ENCODE results near the gene NAA80. TPM values are rescaled to one million over a fixed set of nuclear protein-coding genes. Genes with fewer than 3 reads are reported as not detected.

NAA80 gene
- total and polyA plus RNA-seq, 2 of the 13 experiments (the other 11 are each of a cell fraction or from before 2014, with no cell fraction given), result 3.4 to 8.7 TPM

GRCh38 chr3:50260942-50261441, 38.2 kb downstream of the NAA80 start:
- DNase-seq (ENCODE audit: low spot score), result no peak
- Histone ChIP-seq H3K27ac (ENCODE audit: extremely low read length, insufficient read depth, low read length) (peak overlapping the region; percentile 99), H3K36me3 (replicated peaks in 1 of 2; ENCODE audit: control insufficient read depth in 1 of 2, insufficient read depth in 2 of 2, low read length in 2 of 2) (peaks cover 12 to 23% of the 10 kb centered on the region in 2 experiments), H3K4me1 (ENCODE audit: insufficient read depth, low read length) (peaks cover 67% of the 10 kb centered on the region), H3K4me2 (ENCODE audit: low read depth, low read length) (peak overlapping the region; percentile 97), H3K9me3 (ENCODE audit: low read length) (no peaks in the 10 kb centered on the region), H3K27me3 (ENCODE audit: control insufficient read depth in 1 of 2, insufficient read depth in 2 of 2, low read length in 2 of 2) (no peaks in the 10 kb centered on the region), H2AFZ (ENCODE audit: low read length) (no peak overlapping the region), H4K20me1 (ENCODE audit: insufficient read depth, low read length) (no peaks in the 10 kb centered on the region), H3K4me3 (replicated peaks in 1 of 3; ENCODE audit: insufficient read depth in 1 of 3, low read depth in 2 of 3, low read length in 3 of 3) (peak overlapping the region; percentile 50 to 76 (median 62); a peak in 5 of 6 replicates), H3K9ac (ENCODE audit: insufficient read depth, low read depth, low read length) (peak overlapping the region; percentile 94), H3K79me2 (ENCODE audit: insufficient read depth, low read length) (peaks cover 12% of the 10 kb centered on the region)
- CTCF ChIA-PET (ENCODE audit: low intra/inter-chr PET ratio, low total read pairs), result interaction anchor here (1.2 to 3.0 kb wide), 2 partner anchors 9 to 12 kb away, joined by 3 to 81 read pairs; no protein-coding TSS in a partner anchor
- POLR2A ChIA-PET, result interaction anchor here (1.4 to 8.0 kb wide), 15 partner anchors 10 to 76 kb away, joined by 4 to 155 read pairs (median 13); partner anchors contain the start of genes GNAI2, HYAL1, HYAL3 and IFRD2
- BruUV-seq (replicated peaks), result no TSS peak
- FAIRE-seq, result no peak
- intact Hi-C loops (cut with micrococcal nuclease; ENCODE audit: unreplicated experiment) (loop anchor here (1.0 to 5.0 kb wide), 2 partner anchors 12 to 41 kb away; partner anchors contain the start of gene HYAL1), in situ Hi-C loops (cut with HindIII; ENCODE audit: extremely low pct_ligation_motif_present, low pct_unique_long_range_greater_than_20kb) (loop anchor here (5.0 kb wide), 1 partner anchor 61 kb away; the partner anchor contains the start of gene HYAL2)
- 0% methylated on average over 1 of the region's 5 CpGs for WGBS (ENCODE audit: low lambda C conversion rate)
- ATAC-seq, result no peak; the same call in 2 of the 3 replicates
- TF ChIP-seq TRAFD1 (CRISPR knock-in tag; IDR thresholded peaks at IDR 0.05; ENCODE audit: borderline replicate concordance), result no peak
- 0 out of 2 replicates have a peak, but pooled peaks have one; percentile 13 for TF ChIP-seq MEIS1 (CRISPR knock-in tag; IDR thresholded peaks at IDR 0.05; ENCODE audit: borderline replicate concordance)
- TF ChIP-seq BCL6 (CRISPR knock-in tag; IDR thresholded peaks at IDR 0.05), result no peak
- TF ChIP-seq FOXO4 (CRISPR knock-in tag; conservative IDR thresholded peaks at IDR 0.05), result 0 out of 2 replicates have a peak, but pooled peaks have one; percentile 81
- no peak; the same call in 1 of the 2 replicates for TF ChIP-seq MEIS2 (CRISPR knock-in tag; IDR thresholded peaks at IDR 0.05)
- TF ChIP-seq MYC (CRISPR knock-in tag; IDR thresholded peaks at IDR 0.05; ENCODE audit: borderline replicate concordance), result peak; percentile 10; the same call in 1 of the 2 replicates
- peak; percentile 19; the same call in 1 of the 2 replicates for TF ChIP-seq THAP9 (CRISPR knock-in tag; IDR thresholded peaks at IDR 0.05; ENCODE audit: borderline replicate concordance)
- TF ChIP-seq NR2F2 (IDR thresholded peaks at IDR 0.05; ENCODE audit: borderline replicate concordance, low read depth), result no peak
- no peak for TF ChIP-seq ZNF225 (CRISPR knock-in tag; IDR thresholded peaks at IDR 0.05)
- no peak for TF ChIP-seq ZNF317 (CRISPR knock-in tag; IDR thresholded peaks at IDR 0.05)
- peak; percentile 30; the same call in 1 of the 2 replicates for TF ChIP-seq TERF1 (CRISPR knock-in tag; IDR thresholded peaks at IDR 0.05)
- 0 out of 2 replicates have a peak, but pooled peaks have one; percentile 14 for TF ChIP-seq FOXM1 (CRISPR knock-in tag; IDR thresholded peaks at IDR 0.05)
- TF ChIP-seq THRA (CRISPR knock-in tag; IDR thresholded peaks at IDR 0.05; ENCODE audit: borderline replicate concordance), result 0 out of 2 replicates have a peak, but pooled peaks have one; percentile 17
- TF ChIP-seq ZSCAN29 (CRISPR knock-in tag; conservative IDR thresholded peaks at IDR 0.05), result 0 out of 2 replicates have a peak, but pooled peaks have one; percentile 12
